ENCODE data around the gene SYT11.

DNA sequence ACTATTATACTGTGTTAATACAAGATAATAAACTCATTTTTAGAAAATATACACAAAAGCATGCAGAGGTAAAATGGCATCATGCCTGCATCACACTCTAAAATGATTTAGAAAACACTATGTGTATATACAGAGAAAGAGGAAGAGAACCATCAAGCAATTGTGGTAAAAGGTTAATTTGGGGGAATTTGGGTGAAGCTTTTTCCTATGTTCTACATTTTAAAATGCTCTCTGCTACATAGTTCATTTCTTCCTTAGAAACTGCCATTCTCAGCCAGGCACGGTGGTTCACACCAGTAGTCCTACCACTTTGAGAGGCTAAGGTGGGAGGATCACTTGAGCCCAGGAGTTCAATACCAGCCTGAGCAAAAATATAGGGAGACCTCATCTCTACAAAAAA, 46.5 kb upstream of the SYT11 start:
- TF ChIP-seq, protein P1, sequence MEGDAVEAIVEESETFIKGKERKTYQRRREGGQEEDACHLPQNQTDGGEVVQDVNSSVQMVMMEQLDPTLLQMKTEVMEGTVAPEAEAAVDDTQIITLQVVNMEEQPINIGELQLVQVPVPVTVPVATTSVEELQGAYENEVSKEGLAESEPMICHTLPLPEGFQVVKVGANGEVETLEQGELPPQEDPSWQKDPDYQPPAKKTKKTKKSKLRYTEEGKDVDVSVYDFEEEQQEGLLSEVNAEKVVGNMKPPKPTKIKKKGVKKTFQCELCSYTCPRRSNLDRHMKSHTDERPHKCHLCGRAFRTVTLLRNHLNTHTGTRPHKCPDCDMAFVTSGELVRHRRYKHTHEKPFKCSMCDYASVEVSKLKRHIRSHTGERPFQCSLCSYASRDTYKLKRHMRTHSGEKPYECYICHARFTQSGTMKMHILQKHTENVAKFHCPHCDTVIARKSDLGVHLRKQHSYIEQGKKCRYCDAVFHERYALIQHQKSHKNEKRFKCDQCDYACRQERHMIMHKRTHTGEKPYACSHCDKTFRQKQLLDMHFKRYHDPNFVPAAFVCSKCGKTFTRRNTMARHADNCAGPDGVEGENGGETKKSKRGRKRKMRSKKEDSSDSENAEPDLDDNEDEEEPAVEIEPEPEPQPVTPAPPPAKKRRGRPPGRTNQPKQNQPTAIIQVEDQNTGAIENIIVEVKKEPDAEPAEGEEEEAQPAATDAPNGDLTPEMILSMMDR (IDR thresholded peaks at IDR 0.05) = no peak
- no peak for TF ChIP-seq ZFX (IDR thresholded peaks at IDR 0.05; ENCODE audit: borderline replicate concordance)

Measured in 22Rv1 (cell line).